Astrocyte (in vitro differentiated cells and primary cell): Measurements from ENCODE around the gene PRKG1. TPM values are rescaled to one million over a fixed set of nuclear protein-coding genes. Genes with fewer than 3 reads are reported as not detected.

Source experiments
- DNase-seq: peaks from one replicate; pipeline ENCODE4 v3.0.0-alpha.2; 2010; ENCODE audit warnings: low read depth
- FAIRE-seq: peaks from 2 replicates; lab custom pipeline; 2011; peaks lifted over from hg19 to GRCh38; lab: Jason Lieb, UNC
- H2AFZ ChIP-seq: 2 replicates; pipeline ENCODE4 v1.6.0; 2012; ENCODE audit warnings: low read depth, low read length, inconsistent platforms
- H3K27ac ChIP-seq: 2 replicates; pipeline ENCODE4 v1.5.1; 2011; ENCODE audit warnings: low read depth, low read length, inconsistent platforms
- H3K27me3 ChIP-seq: 2 replicates; pipeline ENCODE4 v1.6.0; 2011; ENCODE audit warnings: low read length, inconsistent platforms; ENCODE audit not compliant: insufficient read depth
- H3K36me3 ChIP-seq: 2 replicates; pipeline ENCODE4 v1.5.1; 2011; ENCODE audit warnings: low read length, inconsistent platforms; ENCODE audit not compliant: insufficient read depth
- H3K4me1 ChIP-seq: 2 replicates; pipeline ENCODE4 v1.5.1; 2011; ENCODE audit warnings: low read length, inconsistent platforms; ENCODE audit not compliant: insufficient read depth
- H3K4me2 ChIP-seq: 2 replicates; pipeline ENCODE4 v1.6.0; 2012; ENCODE audit warnings: low read length, inconsistent platforms
- H3K4me3 ChIP-seq: 2 replicates; pipeline ENCODE4 v1.5.1; 2011; ENCODE audit warnings: low read depth, mild to moderate bottlenecking, low read length, inconsistent platforms; ENCODE audit not compliant: insufficient read depth
- H3K79me2 ChIP-seq: 2 replicates; pipeline ENCODE4 v1.6.0; 2012; ENCODE audit warnings: mild to moderate bottlenecking, low read length, inconsistent platforms; ENCODE audit not compliant: insufficient read depth
- H3K9ac ChIP-seq: 2 replicates; pipeline ENCODE4 v1.6.0; 2012; ENCODE audit warnings: mild to moderate bottlenecking, low read length, inconsistent platforms
- H3K9me3 ChIP-seq: 2 replicates; pipeline ENCODE4 v1.5.1; 2012; ENCODE audit warnings: low read depth, mild to moderate bottlenecking, low read length, inconsistent platforms; ENCODE audit not compliant: insufficient read depth
- H4K20me1 ChIP-seq: 2 replicates; pipeline ENCODE4 v1.6.0; 2012; ENCODE audit warnings: low read length, inconsistent platforms; ENCODE audit not compliant: insufficient read depth
- H3K27ac Mint-ChIP-seq: one replicate; pipeline ENCODE4 v1.8.0; 2021; ENCODE audit warnings: mild to moderate bottlenecking, mixed read lengths; ENCODE audit not compliant: unreplicated experiment
- H3K27me3 Mint-ChIP-seq: one replicate; pipeline ENCODE4 v1.8.0; 2021; ENCODE audit warnings: low read depth, mixed read lengths; ENCODE audit not compliant: unreplicated experiment
- H3K36me3 Mint-ChIP-seq: one replicate; pipeline ENCODE4 v1.8.0; 2021; ENCODE audit warnings: low read depth, mixed read lengths; ENCODE audit not compliant: unreplicated experiment
- H3K4me1 Mint-ChIP-seq: one replicate; pipeline ENCODE4 v1.8.0; 2021; ENCODE audit warnings: low read depth, mixed read lengths; ENCODE audit not compliant: unreplicated experiment
- H3K4me3 Mint-ChIP-seq: one replicate; pipeline ENCODE4 v1.8.0; 2021; ENCODE audit warnings: mild to moderate bottlenecking, moderate library complexity, mixed read lengths; ENCODE audit not compliant: unreplicated experiment
- H3K9me3 Mint-ChIP-seq: one replicate; pipeline ENCODE4 v1.8.0; 2021; ENCODE audit warnings: mild to moderate bottlenecking, mixed read lengths; ENCODE audit not compliant: unreplicated experiment
- EZH2 ChIP-seq: IDR thresholded peaks from 2 replicates; pipeline ENCODE4 v1.6.1; 2012; ENCODE audit warnings: mild to moderate bottlenecking, low read length, inconsistent platforms; ENCODE audit not compliant: insufficient read depth
- total RNA-seq: library from RNA; stranded (reverse); gene quantifications from 2 replicates; pipeline ENCODE4 v1.2.1, GENCODE V29; 2021
- TF ChIP-seq, protein P1 (sequence below): IDR thresholded peaks from 2 replicates; pipeline ENCODE4 v1.5.1; 2011; ENCODE audit warnings: low read depth, mild to moderate bottlenecking, inconsistent platforms, low read length, moderate library complexity; ENCODE audit not compliant: insufficient read depth

Gene PRKG1
- total RNA-seq, 1 donor from 2014 or later = 3.1 TPM

DNA sequence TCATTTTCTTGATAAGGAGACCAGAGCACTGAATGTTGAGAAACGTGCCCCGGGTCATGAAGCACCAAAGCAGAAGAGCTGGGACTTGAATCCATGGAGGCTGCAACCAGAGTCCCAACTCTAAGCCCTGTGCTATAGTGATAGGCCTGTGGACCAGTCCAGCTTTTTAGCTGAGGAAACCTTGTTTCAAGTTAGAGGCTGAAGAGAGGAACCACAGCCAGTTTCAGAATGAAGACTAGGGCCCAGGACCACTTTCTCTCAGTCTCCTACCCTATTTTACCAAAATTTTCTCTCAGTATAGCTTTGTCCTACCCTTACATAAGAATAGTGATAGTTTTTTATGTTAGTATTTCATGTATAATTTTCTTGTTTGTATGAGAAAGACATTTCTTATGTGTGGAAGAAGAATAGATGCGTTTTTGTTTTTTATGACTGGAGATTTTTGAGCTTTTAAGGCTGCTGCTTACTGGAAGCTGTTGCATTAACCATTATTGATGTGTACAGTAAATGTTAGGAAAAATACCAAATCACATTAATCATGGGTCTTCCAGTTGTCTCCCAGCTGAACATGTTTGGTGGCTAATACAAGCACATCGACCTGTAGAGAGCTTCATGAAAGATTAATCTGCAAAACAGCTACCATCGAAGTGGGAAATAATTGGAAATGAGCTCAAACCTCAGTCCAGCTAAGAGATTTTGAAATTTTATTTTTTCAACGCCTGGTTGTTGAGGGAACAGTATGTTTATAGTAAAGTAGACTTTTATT, 670.1 kb downstream of the PRKG1 start:
- H3K27ac Mint-ChIP-seq = no peak overlapping the region
- Histone ChIP-seq H3K9me3 (no peaks in the 10 kb centered on the region), H3K27me3 (no peaks in the 10 kb centered on the region), H3K27ac (no peak overlapping the region), H3K4me3 (no peak overlapping the region), H3K9ac (no peak overlapping the region), H3K79me2 (no peaks in the 10 kb centered on the region), H3K4me2 (no peak overlapping the region), H3K36me3 (no peaks in the 10 kb centered on the region), H4K20me1 (no peaks in the 10 kb centered on the region), H3K4me1 (no peaks in the 10 kb centered on the region), H2AFZ (no peak overlapping the region)
- no peak overlapping the region for H3K4me3 Mint-ChIP-seq
- FAIRE-seq (no peak), DNase-seq (no peak)
- H3K36me3 Mint-ChIP-seq = no peaks in the 10 kb centered on the region
- no peaks in the 10 kb centered on the region for H3K9me3 Mint-ChIP-seq
- H3K4me1 Mint-ChIP-seq = peaks cover 2% of the 10 kb centered on the region
- TF ChIP-seq, protein P1, sequence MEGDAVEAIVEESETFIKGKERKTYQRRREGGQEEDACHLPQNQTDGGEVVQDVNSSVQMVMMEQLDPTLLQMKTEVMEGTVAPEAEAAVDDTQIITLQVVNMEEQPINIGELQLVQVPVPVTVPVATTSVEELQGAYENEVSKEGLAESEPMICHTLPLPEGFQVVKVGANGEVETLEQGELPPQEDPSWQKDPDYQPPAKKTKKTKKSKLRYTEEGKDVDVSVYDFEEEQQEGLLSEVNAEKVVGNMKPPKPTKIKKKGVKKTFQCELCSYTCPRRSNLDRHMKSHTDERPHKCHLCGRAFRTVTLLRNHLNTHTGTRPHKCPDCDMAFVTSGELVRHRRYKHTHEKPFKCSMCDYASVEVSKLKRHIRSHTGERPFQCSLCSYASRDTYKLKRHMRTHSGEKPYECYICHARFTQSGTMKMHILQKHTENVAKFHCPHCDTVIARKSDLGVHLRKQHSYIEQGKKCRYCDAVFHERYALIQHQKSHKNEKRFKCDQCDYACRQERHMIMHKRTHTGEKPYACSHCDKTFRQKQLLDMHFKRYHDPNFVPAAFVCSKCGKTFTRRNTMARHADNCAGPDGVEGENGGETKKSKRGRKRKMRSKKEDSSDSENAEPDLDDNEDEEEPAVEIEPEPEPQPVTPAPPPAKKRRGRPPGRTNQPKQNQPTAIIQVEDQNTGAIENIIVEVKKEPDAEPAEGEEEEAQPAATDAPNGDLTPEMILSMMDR = no peak
- TF ChIP-seq EZH2 = no peak
- H3K27me3 Mint-ChIP-seq = no peaks in the 10 kb centered on the region

DNA sequence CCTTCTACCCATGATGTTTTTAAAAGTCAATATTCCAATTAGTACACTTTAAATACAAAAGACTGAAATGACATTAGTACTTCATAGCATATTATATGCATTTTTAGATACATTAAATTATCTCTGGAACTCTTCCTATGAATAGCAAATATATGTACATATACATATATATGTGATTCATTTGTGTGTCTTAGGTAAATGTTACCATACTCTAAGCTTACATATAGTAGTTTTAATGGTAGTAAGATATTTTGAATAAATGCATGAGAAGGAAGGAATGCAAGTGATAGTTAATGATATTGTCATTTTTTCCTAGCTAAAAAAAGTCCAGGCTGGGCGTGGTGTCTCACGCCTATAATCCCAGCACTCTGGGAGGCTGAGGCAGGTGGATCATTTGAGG, 671.1 kb downstream of the PRKG1 start:
- Histone ChIP-seq H3K9ac (no peak overlapping the region), H3K4me1 (no peaks in the 10 kb centered on the region), H4K20me1 (no peaks in the 10 kb centered on the region), H3K4me3 (no peak overlapping the region), H2AFZ (no peak overlapping the region), H3K79me2 (no peaks in the 10 kb centered on the region), H3K9me3 (no peaks in the 10 kb centered on the region), H3K36me3 (no peaks in the 10 kb centered on the region), H3K27ac (no peak overlapping the region), H3K4me2 (no peak overlapping the region), H3K27me3 (no peaks in the 10 kb centered on the region)
- no peak for TF ChIP-seq EZH2
- TF ChIP-seq, protein P1 = no peak
- H3K4me3 Mint-ChIP-seq = no peak overlapping the region
- no peak overlapping the region for H3K27ac Mint-ChIP-seq
- H3K4me1 Mint-ChIP-seq = peaks cover 2% of the 10 kb centered on the region
- no peaks in the 10 kb centered on the region for H3K9me3 Mint-ChIP-seq
- FAIRE-seq (no peak), DNase-seq (no peak)
- no peaks in the 10 kb centered on the region for H3K27me3 Mint-ChIP-seq
- H3K36me3 Mint-ChIP-seq = no peaks in the 10 kb centered on the region

DNA sequence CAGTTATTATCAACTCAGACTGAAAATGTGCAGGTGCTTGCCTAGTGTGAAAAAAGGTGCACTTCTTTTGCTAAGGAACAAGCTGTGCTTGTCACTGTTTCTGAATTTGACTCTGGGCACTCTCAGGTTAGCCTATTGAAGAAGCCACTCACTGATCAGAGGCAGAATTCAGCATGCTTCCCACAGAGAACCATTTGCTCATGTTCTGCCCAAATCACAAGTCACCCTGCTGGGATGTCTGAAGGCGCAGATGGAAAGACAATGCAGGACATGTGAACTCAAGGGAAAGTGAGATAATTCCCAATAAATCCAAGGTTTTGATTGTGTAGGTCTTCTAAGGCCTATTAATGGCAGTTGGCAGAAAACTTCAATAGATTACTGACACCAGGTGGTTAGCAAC, 672.9 kb downstream of the PRKG1 start:
- H3K27ac Mint-ChIP-seq = no peak overlapping the region
- Histone ChIP-seq H3K9ac (no peak overlapping the region), H2AFZ (no peak overlapping the region), H3K36me3 (no peaks in the 10 kb centered on the region), H4K20me1 (no peaks in the 10 kb centered on the region), H3K27ac (no peak overlapping the region), H3K79me2 (no peaks in the 10 kb centered on the region), H3K27me3 (no peaks in the 10 kb centered on the region), H3K9me3 (no peaks in the 10 kb centered on the region), H3K4me1 (no peaks in the 10 kb centered on the region), H3K4me2 (no peak overlapping the region), H3K4me3 (no peak overlapping the region)
- H3K36me3 Mint-ChIP-seq = no peaks in the 10 kb centered on the region
- H3K9me3 Mint-ChIP-seq = no peaks in the 10 kb centered on the region
- H3K4me3 Mint-ChIP-seq = no peak overlapping the region
- no peak for FAIRE-seq
- H3K4me1 Mint-ChIP-seq = peaks cover 2% of the 10 kb centered on the region
- H3K27me3 Mint-ChIP-seq = no peaks in the 10 kb centered on the region
- no peak for DNase-seq
- TF ChIP-seq EZH2 = no peak
- TF ChIP-seq, protein P1 = no peak
